Measurements from ENCODE around the gene KLHL15. TPM values are rescaled to one million over a fixed set of nuclear protein-coding genes. Genes with fewer than 3 reads are reported as not detected.

KLHL15 gene
- total RNA-seq, 2 donors from 2014 or later: 4.0 to 5.2 TPM

- Histone ChIP-seq H3K27ac (no peak overlapping the region), H3K9ac (ENCODE audit: low read depth in 2 of 2, low read length in 2 of 2) (no peak overlapping the region), H3K9me3 (no peaks in the 10 kb centered on the region), H3K4me1 (no peaks in the 10 kb centered on the region), H3K27me3 (no peaks in the 10 kb centered on the region), H3K4me3 (no peak overlapping the region), H3K36me3 (no peaks in the 10 kb centered on the region)
- intact Hi-C loops (cut with DNase I): no loop called here
- TF ChIP-seq, protein P1, sequence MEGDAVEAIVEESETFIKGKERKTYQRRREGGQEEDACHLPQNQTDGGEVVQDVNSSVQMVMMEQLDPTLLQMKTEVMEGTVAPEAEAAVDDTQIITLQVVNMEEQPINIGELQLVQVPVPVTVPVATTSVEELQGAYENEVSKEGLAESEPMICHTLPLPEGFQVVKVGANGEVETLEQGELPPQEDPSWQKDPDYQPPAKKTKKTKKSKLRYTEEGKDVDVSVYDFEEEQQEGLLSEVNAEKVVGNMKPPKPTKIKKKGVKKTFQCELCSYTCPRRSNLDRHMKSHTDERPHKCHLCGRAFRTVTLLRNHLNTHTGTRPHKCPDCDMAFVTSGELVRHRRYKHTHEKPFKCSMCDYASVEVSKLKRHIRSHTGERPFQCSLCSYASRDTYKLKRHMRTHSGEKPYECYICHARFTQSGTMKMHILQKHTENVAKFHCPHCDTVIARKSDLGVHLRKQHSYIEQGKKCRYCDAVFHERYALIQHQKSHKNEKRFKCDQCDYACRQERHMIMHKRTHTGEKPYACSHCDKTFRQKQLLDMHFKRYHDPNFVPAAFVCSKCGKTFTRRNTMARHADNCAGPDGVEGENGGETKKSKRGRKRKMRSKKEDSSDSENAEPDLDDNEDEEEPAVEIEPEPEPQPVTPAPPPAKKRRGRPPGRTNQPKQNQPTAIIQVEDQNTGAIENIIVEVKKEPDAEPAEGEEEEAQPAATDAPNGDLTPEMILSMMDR (IDR thresholded peaks at IDR 0.05): no peak
- DNase-seq: no peak
Measured at GRCh38 chrX:24030597-24030996, 3.6 kb upstream of the KLHL15 start.

GRCh38 chrX:24027985-24028384 lies 999 bp upstream of the KLHL15 start:
- DNase-seq: no peak
- Histone ChIP-seq H3K27ac (no peak overlapping the region), H3K9ac (ENCODE audit: low read depth in 2 of 2, low read length in 2 of 2) (no peak overlapping the region), H3K4me3 (no peak overlapping the region), H3K9me3 (no peaks in the 10 kb centered on the region), H3K4me1 (no peaks in the 10 kb centered on the region), H3K27me3 (no peaks in the 10 kb centered on the region), H3K36me3 (no peaks in the 10 kb centered on the region)
- TF ChIP-seq, protein P1 (IDR thresholded peaks at IDR 0.05): no peak
- intact Hi-C loops (cut with DNase I): no loop called here

DNA sequence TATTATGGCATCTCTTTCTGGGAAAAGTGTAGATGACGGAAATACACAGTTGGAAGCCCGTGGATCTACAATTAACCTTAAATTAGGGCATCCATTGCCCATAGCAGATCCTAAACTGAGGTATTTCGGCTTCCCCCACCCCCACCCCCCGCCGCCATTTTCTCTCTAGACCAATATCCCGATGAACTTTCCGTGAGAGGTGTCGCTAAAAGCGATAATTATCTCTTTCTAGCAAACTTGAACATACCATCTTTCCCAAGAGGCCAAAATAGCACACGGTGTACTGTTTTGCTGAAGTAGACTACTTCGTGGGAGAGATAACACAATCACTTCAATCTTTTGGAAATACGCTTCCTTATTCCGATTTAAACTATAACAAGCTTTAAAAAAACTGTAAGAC lies 554 bp downstream of the KLHL15 start:
- Histone ChIP-seq H3K4me3 (peak overlapping the region; percentile 83), H3K9me3 (no peaks in the 10 kb centered on the region), H3K9ac (ENCODE audit: low read depth in 2 of 2, low read length in 2 of 2) (no peak overlapping the region), H3K27me3 (no peaks in the 10 kb centered on the region), H3K36me3 (no peaks in the 10 kb centered on the region), H3K4me1 (no peaks in the 10 kb centered on the region), H3K27ac (no peak overlapping the region)
- no peak for DNase-seq
- intact Hi-C loops (cut with DNase I): no loop called here
- TF ChIP-seq, protein P1 (IDR thresholded peaks at IDR 0.05): no peak

GRCh38 chrX:24025741-24026403 lies 1.1 kb downstream of the KLHL15 start:
- no peaks in the 10 kb centered on the region for H3K36me3 ChIP-seq
- no peaks in the 10 kb centered on the region for H3K4me1 ChIP-seq
- H3K27ac ChIP-seq: peak overlapping the region; percentile 79
- H3K9ac ChIP-seq (ENCODE audit: low read depth in 2 of 2, low read length in 2 of 2): peak overlapping the region; percentile 84 to 90
- peak overlapping the region; percentile 83 for H3K4me3 ChIP-seq
- intact Hi-C loops (cut with DNase I): no loop called here
- no peaks in the 10 kb centered on the region for H3K27me3 ChIP-seq
- H3K9me3 ChIP-seq: no peaks in the 10 kb centered on the region
- DNase-seq: peak; percentile 25
- TF ChIP-seq, protein P1 (IDR thresholded peaks at IDR 0.05): no peak

GRCh38 chrX:24024819-24025740 lies 1.9 kb downstream of the KLHL15 start:
- DNase-seq: peak; percentile 86
- Histone ChIP-seq H3K27ac (peak overlapping the region; percentile 87), H3K4me3 (peak overlapping the region; percentile 83), H3K36me3 (no peaks in the 10 kb centered on the region), H3K4me1 (no peaks in the 10 kb centered on the region), H3K9me3 (no peaks in the 10 kb centered on the region), H3K9ac (ENCODE audit: low read depth in 2 of 2, low read length in 2 of 2) (peak overlapping the region; percentile 84 to 90), H3K27me3 (no peaks in the 10 kb centered on the region)
- TF ChIP-seq, protein P1 (IDR thresholded peaks at IDR 0.05): no peak
- intact Hi-C loops (cut with DNase I): no loop called here

All from colonic mucosa (tissue), 4 donors.